GDM1 (cell line): ENCODE measurements around the gene WDR44.
"Not testable (repeated sequence)": the region's sequence is repeated elsewhere in the genome, so short reads cannot be mapped to it uniquely, and the experiment has no call there.

Experiments
- DNase-seq: peaks from one replicate; lab custom pipeline; 2025; lab: John Stamatoyannopoulos, UW

WDR44 gene

DNA sequence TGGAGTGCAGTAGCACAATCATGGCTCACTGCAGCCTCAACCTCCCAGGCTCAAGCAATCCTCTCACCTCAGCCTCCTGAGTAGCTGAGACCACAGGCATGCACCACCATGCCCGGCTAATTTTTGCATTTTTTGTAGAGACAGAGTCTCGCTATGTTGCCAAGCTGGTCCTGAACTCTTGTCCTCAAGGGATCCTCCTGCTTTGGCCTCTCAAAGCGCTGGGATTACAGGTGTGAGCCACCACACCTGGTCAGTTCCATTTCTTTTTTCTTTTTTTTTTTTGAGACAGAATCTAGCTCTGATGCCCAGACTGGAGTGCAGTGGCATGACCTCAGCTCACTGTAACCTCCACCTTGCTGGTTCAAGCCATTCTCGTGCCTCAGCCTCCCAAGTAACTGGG, 136.5 kb downstream of the WDR44 start:
- not testable (repeated sequence) for DNase-seq

DNA sequence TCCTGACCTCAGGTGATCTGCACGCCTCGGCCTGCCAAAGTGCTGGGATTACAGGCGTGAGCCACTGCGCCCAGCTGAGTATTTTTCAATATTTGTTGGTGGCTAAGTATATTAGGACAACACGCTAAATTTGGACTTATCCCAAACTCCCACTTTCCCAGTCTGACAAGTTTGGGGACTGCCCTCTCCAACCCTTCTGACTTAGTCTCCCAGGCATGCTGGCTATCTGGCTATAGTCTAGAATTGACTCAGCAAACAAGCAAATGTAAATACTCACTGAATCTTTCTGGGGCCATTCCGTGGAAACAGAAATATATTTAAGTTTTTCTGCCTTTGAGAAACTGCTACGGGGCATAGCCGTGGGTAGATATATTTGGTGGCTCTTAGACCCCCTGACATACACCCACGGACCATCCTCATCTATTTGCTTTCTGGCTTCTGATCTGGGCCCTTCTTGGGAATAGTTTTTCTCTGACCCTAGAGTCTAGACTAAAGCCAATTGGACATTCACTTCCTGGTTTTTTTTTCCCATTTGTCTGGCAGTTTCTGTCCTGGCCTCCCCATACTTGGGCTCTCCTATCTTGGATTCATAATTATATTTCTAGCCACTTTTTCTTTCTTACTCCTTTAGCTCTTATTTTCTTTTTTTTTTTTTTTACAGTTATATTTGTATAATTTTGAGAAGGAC, 138.5 kb downstream of the WDR44 start:
- DNase-seq = no peak

DNA sequence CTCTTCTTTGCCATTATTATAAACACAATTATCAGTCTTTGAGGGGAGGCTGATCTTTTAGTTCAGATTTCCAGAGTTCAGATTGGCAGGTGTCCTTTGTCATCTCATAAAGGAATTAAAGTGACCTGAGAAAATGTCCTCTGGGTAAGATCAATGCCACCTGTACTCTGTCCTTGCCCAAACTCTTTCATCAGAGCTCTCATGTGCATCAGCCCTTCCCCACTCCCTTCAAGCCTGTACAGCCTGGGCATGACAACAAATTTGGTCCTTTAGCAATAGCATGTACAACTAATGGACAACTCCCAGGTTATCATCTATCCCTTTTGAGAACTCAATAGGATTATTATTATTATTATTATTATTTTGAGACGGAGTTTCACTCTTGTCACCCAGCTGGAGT, 140.8 kb downstream of the WDR44 start:
- not testable (repeated sequence) for DNase-seq

DNA sequence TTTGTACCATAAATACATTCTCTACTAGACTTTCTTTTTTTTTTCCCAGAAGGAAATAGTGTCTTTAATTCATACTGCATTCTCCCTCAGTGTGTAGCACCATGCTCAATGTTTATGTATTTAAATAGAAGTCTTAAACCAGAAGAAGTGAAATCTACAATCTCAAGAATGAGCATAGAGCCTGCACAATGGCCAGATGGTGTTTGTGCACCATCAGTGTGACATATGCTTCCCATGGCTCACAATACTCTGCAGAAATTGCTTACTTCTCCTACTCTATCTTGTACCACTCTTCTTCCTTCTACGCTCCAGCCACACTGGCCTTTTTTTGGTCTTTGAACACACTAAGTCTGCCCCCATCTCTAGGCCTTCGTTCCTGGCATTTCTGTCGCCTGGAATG, 147.1 kb downstream of the WDR44 start:
- DNase-seq = no peak

DNA sequence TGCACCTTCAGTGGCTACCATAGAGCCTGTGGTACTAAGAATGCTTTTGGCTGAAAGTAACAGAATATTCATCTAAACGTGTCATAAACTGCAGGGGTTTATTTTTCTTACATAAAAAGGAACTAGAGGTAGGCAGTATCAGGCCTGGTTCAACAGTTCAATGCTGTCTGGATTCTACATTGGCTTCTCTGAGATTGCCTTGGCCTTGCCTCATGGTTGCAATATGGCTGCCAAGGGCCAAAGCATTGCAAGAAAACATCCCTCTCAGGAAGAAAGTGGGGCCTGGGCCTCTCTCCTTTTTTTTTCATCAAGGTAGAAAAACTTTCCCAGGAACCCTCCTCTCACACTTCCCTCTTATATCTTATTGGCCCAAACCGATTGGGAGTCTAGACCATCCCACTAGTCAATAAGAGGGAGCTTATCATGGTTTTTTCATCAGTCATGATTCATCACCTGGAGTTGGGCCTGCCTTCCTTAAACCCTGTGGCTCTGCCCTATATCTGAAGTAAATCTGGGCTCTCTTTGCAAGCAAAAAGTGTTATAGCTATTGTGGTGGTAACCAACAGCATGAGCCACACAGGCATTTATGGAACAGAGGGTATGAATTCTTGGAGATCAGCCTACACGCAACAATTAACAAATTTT, 147.9 kb downstream of the WDR44 start:
- DNase-seq = no peak

DNA sequence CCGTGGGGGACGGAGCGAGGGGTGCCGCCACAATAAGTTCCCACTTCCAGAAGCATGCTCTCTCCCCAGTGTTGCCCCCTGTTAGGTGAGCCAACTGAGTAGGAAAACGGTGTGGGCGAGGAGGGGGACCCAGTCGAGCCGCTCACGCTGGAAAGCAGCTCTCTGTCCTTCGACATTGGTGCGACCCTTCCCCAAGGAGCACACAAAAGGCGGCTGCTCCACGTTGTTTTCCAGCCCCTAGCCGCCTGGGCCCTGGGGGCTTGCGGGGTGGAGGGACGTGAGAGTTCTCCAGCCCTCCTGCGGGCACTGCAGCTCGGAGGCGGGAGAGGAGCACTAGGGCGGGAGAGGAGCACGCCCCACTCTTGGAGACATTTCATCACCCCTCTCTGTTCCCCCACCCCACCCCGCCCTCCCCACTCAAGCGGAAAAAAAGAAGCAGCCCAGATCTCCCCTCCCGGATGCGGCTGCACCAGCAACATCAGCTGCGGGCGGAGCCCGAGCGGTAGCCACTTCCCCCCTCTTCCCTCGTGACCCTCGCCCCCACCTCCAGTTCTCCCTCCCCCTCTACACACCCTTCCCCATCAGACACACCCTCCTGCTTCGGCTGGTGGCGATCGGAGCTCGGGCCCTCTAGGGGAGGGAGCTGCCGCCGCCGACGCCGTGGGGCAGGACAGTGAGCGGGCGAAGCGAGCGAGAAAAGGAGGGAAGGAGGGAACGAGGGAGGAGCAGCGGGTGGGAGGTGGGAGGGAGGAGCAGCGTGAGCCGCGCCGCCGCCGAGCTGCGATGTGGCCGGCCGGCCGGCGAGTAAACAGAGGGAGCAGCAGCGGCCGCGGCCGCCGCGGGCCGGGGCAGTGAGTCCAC, 149.4 kb downstream of the WDR44 start, which contains the start of gene DOCK11:
Gene DOCK11, plus strand, starts transcription at position 755 of the 861 bp plus-strand sequence. CDS start 157 bp downstream, outside the sequence.
- peak; percentile 84 for DNase-seq

DNA sequence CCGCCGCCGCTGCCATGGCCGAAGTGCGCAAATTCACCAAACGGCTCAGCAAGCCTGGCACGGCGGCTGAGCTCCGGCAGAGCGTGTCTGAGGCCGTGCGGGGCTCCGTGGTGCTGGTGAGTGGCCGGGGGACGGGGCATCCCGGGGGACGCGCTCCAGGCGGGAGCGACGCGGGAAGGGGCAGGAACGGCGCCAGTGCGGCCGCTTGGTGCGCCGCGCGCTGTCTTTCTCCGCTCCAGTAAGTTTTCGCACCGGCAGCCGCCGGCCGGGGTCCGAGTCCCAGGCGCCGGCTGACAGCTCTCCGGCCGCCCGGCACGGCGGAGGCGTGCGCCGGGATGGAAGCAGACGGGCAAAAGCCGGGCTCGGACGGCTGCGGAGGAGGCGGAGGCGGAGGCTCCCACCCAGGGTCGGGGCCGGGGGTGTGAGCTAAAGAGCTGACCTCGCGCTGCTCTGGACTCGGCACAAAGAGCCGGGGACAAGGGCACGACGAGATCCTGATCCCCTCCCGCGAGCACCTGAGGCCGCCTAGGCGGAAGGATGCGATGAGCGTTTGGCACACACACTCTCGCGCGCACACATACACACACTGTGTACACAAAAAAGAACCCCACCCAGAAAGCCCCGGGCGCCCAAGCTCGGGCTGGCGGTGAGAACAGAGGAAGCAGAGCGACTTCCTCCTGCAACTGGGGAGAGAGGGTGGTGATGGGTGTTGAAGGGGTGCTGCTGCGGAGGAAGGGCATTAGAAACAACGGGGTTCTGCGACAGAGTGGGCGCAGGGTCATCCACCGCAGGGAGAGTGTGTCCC, 150.3 kb downstream of the WDR44 start:
- no peak for DNase-seq

DNA sequence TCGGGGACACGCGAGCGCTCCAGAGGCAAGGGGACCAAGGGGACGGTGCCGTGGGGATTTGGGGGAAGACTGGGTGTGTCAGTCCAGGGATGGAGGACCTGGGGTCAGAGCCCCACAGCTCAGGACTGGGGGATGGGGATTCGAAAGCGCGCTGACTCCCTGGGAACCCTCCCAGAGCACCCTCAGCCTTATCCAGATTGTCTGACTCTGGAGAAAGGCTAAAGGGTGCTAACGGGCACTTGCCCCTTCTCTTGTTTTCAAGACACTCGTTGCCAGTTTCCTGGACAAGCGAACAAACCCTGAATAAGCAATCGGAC, 150.8 kb downstream of the WDR44 start:
- DNase-seq = no peak

DNA sequence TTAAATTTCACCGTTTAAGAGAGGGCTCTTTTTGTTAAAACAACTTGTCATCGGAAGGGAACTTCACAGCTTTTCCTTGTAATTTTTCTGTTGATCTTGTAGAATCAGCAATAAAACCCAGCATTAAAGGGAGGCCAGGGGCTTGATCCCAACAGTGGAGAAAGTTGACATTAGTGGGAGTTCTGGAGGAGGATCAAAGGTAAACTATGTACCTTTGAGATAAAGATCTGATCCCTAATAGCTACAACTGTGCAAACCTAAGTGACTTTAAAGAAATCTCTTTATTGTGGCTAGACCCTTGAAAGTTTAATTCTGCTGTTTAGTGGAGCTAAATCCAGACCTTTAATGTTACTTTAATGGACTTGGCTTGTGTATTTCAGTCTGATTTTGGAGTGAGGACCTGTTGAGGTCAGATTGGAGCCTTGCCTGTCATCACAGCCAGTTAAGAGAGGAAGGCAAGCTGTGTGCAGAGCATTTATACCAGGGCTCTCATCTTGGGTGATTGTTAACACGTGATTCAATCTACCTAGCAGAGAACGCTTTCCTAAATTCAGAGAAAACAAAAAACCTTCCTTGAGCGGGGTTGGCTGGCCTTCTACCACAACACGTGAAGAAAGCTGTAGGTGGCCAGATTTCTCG, 151.4 kb downstream of the WDR44 start:
- DNase-seq = no peak

DNA sequence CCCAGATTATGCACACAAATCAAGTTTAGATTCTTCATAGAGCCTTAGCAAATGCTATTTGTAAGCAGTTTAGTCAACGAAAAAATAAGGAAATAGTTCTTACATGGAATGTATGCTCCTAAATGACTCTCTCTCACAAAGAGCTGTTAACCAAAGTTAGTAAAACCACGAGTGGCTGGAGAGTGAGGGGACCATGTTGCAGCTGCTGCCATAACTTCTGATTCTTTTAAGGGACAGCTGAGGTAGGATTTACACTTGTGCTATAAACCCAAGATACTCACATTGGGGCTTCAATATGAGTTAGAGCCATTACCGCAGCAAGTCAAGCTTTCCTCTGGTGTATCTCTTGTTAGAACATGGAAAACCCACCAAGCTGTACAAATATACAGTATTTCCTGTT, 152.4 kb downstream of the WDR44 start:
- DNase-seq = no peak

DNA sequence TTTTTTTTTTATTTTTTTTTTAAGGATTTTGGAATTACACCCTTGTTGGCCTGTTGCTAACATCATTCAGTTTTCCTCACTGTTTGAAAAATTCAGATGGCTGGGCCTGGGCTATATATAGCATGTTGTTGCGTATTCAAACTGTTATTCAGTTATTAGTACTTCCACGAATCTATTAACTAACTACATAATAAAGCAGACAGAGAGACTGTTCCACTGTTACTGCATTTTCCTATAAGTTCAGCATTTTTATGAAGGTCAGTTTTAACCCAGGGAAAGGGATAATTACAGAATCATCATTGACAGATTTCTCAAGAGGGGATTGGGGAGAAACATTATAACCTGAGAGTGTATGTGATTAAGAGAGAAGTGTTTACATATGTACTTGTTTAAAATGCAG, 152.8 kb downstream of the WDR44 start:
- DNase-seq = no peak

DNA sequence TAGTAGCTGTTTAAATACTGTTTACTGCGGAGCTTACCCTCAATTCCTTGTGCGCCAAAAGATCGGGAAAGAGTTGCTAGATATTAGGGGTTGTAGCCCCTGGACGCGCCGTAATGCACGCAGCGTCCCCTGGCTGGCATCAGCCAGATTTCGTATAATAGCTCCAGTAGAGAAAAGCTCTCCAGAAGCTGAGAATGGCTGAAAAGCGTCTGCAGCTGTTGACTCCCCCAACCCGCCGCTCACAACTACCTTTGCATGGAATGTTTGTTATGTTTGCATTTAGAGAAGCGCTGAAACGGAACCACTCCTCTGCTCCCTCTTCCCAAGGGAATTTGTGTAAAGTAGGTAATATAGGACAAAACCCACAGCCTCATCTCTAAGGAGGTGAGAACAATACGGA, 153.4 kb downstream of the WDR44 start:
- DNase-seq = no peak
